KOPT-K1 (cell line): ENCODE results near the gene SMIM44.
A peak's percentile ranks its signal among the peaks of the same experiment; 100 is the strongest.

Experiments
- H3K27ac ChIP-seq: fragments of 200-600 bp; sonication (generic); 2 replicates; pipeline ENCODE4 v1.5.1; 2016; ENCODE audit warnings: antibody characterized with exemption, mild to moderate bottlenecking, low read depth, low read length; ENCODE audit not compliant: poor library complexity, severe bottlenecking
- H3K36me3 ChIP-seq: fragments of 200-600 bp; sonication (generic); 2 replicates; pipeline ENCODE4 v1.5.1; 2017; ENCODE audit warnings: antibody characterized with exemption, mild to moderate bottlenecking, low read length, moderate library complexity; ENCODE audit not compliant: insufficient read depth
- H3K9me3 ChIP-seq: fragments of 200-600 bp; sonication (generic); 2 replicates; pipeline ENCODE4 v1.5.1; 2017; ENCODE audit warnings: antibody characterized with exemption, low read length, mild to moderate bottlenecking; ENCODE audit not compliant: insufficient read depth, poor library complexity, severe bottlenecking

Gene SMIM44

DNA sequence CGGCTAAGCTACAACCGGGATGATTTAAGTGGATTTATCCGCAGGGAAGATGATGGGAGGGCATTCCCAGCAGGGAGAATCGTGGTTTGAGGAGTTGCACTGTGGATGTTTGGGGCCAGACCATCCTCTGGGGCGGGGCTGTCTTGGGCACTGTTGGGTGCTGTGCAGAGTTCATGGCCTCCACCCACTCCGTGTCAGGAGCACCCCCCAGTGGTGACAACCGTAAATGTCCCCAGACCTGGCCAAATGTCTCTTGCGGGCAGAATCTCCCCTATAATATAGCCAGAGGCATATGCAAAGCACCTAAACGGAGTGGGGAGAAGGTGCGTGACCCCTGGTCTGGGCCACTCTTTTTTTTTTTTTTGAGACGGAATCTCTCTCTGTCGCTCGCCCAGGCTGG, 43.2 kb downstream of the SMIM44 start:
- Histone ChIP-seq H3K36me3 (peaks cover 8% of the 10 kb centered on the region; the same call in 1 of the 2 replicates), H3K27ac (no peak overlapping the region), H3K9me3 (no peaks in the 10 kb centered on the region)

DNA sequence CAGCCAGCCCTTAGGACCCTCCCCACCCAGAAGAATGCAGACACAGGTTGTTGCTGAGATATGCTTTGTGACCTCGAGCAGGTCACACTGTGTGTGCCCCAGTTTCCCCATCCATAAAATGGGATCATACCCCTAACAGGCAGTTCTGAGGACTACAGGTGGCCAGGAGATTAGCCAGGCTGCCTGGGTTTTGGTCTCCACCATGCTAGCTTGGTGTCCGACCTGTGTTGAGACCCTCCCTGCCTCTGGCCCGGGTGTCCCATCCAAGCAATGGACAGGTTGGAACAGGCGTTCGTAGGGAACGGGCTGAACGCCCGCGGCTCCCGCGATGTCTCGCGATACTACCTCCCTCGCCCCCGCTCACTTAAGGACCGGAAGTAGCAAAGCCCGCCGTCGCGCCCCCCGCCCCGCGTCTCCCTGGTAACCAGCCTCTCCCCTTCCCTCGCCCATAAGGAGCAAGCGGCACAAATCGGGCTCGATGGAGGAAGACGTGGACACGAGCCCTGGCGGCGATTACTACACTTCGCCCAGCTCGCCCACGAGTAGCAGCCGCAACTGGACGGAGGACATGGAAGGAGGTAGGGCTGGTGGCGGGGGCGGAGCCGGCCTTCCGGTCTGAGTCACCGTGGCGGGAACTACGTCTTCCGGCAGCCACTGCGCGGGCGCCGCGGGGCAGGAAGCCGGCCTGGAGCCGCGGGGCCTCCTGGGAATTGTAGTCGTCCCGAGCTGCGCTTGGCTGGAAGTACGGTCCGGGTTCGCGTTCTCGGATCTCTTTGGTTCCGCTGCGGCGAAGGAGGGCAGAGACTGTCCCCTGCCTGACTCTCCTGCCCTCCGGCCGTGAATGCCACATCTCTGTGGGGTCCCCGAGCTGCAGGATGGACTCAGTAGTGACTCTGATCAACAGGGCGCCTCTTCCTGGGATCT, 48.3 kb downstream of the SMIM44 start:
- H3K27ac ChIP-seq: peak overlapping the region; percentile 90
- no peaks in the 10 kb centered on the region for H3K9me3 ChIP-seq
- H3K36me3 ChIP-seq: no peaks in the 10 kb centered on the region

DNA sequence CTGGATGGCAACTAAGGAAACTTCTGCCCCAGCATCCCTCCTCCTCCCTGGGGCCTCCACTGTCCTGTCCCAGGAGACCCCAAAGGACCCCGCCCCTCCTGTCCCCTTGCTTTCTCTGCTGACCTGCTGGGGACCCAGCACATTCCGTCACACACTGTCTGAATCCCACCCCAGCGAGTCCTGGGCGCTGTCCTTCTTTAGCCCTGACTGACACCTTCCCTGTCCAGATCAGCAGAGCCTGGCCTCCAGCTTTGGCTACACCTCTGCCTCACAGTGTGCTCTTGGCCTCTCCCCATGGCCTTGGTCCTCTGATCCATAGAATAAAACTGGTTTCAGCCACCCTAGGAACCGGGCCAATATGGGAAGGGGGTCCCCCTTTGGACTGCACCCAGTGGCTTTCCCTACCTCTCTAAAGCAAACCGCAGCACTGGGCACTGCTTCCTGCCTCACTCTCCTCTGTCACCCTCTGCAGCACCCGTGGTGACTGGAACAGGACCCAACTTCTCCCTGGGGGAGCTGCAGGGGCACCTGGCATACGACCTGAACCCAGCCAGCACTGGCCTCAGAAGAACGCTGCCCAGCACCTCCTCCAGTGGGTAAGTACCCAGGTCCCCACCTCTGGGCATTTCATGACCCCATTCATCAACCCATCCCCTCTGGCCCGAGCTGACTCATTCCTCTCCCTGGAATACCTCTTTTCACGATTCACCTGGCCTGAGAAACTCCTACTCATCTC, 49.3 kb downstream of the SMIM44 start:
- peak overlapping the region; percentile 90 for H3K27ac ChIP-seq

DNA sequence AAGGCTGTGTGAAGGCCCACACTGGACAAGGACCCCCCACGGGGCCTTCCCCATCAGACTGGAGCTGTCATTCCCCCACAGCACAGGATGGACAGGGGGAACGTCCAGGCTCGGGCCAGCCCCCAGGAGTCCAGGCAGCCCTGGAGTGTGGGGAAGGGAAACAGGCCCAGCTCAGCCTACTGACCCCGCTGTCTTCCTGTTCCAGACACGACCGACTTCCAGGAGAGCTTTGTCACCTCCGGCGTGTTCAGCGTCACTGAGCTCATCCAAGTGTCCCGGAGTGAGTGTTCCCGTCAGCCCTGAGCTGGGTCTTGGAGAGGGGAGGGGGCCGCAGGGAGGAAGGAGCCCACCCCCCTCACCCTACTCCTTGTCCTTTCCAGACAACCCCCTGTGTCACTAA, 49.9 kb downstream of the SMIM44 start:
- Histone ChIP-seq H3K27ac (no peak overlapping the region), H3K9me3 (no peaks in the 10 kb centered on the region), H3K36me3 (no peaks in the 10 kb centered on the region)

More for the DNA sequence above, 49.3 kb downstream of the SMIM44 start:
- no peaks in the 10 kb centered on the region for H3K36me3 ChIP-seq
- no peaks in the 10 kb centered on the region for H3K9me3 ChIP-seq
